Natural killer cell (primary cell): ENCODE data around the gene GSTM2. TPM values are rescaled to one million over a fixed set of nuclear protein-coding genes. Genes with fewer than 3 reads are reported as not detected.

Experiments used
- ATAC-seq, 3 donors: fragments of 150-1000 bp in 2 of 3; fragments of 200-7000 bp in 1 of 3; cut with Tn5 transposase; 1 replicate in 1 of 3; 2 replicates in 2 of 3; pipeline ENCODE4 v1.10.0; 2021; ENCODE audit warnings: mild to moderate bottlenecking in 2 of 3, moderate library complexity in 2 of 3
- DNase-seq, 2 donors: peaks; one replicate each; pipeline versions ENCODE4 v3.0.0 to v3.0.0-alpha.2; 2013 to 2021; ENCODE audit warnings: mixed read lengths in 1 of 2
- H3K27ac ChIP-seq: one replicate; pipeline ENCODE4 v1.5.1; 2013; ENCODE audit warnings: mild to moderate bottlenecking, low read length
- H3K27me3 ChIP-seq: one replicate; pipeline ENCODE4 v1.6.1; 2013; ENCODE audit warnings: low read length; ENCODE audit not compliant: control insufficient read depth, insufficient read depth
- H3K36me3 ChIP-seq: one replicate; pipeline ENCODE4 v1.6.1; 2013; ENCODE audit warnings: low read length; ENCODE audit not compliant: control insufficient read depth, insufficient read depth
- H3K4me1 ChIP-seq: one replicate; pipeline ENCODE4 v1.6.1; 2013; ENCODE audit warnings: low read length; ENCODE audit not compliant: control insufficient read depth, insufficient read depth
- H3K4me3 ChIP-seq: one replicate; pipeline ENCODE4 v1.5.1; 2013; ENCODE audit warnings: low read length
- H3K9me3 ChIP-seq: one replicate; pipeline ENCODE4 v1.6.1; 2013; ENCODE audit warnings: low read length; ENCODE audit not compliant: control insufficient read depth, insufficient read depth
- H3K27ac Mint-ChIP-seq, 2 donors: one replicate each; pipeline ENCODE4 v1.8.0; 2022; ENCODE audit warnings: mild to moderate bottlenecking in 2 of 2, mixed read lengths in 2 of 2, moderate library complexity in 1 of 2
- H3K27me3 Mint-ChIP-seq, 2 donors: one replicate each; pipeline ENCODE4 v1.8.0; 2022; ENCODE audit warnings: low read depth in 2 of 2, mixed read lengths in 2 of 2
- H3K36me3 Mint-ChIP-seq: one replicate; pipeline ENCODE4 v1.8.0; 2022; ENCODE audit warnings: mixed read lengths
- H3K4me1 Mint-ChIP-seq, 2 donors: one replicate each; pipeline ENCODE4 v1.8.0; 2022; ENCODE audit warnings: mixed read lengths in 2 of 2
- H3K4me3 Mint-ChIP-seq: one replicate; pipeline ENCODE4 v1.8.0; 2022; ENCODE audit warnings: mild to moderate bottlenecking, moderate library complexity, mixed read lengths
- H3K9me3 Mint-ChIP-seq, 2 donors: one replicate each; pipeline ENCODE4 v1.8.0; 2022; ENCODE audit warnings: mixed read lengths in 2 of 2
- CTCF ChIP-seq: fragments of 200-600 bp; IDR thresholded peaks from one replicate; pipeline ENCODE4 v1.8.0; 2022; ENCODE audit warnings: antibody characterized with exemption
- WGBS: methylation state at CpG from one replicate; pipeline ENCODE4 v1.1.7; 2013; ENCODE audit warnings: missing lambda C conversion rate; ENCODE audit not compliant: insufficient coverage; 5-methylcytosine and 5-hydroxymethylcytosine counted together
- intact Hi-C: fragments of 100-400 bp; cut with micrococcal nuclease; formaldehyde crosslinking; loops from one replicate; pipeline ENCODE4 v1.14.2; 2022
- total RNA-seq, 4 donors: library from RNA; stranded (reverse); fragments of 120-200 nt in 1 of 4; gene quantifications; one replicate each; pipeline versions ENCODE4 v1.2.3 to v1.2.4, GENCODE V29; 2013 to 2022

The GSTM2 gene
- total RNA-seq, 3 donors from 2014 or later (not counting 1 experiment from before 2014, with no cell fraction given), result 142 to 315 (median 205) TPM

DNA sequence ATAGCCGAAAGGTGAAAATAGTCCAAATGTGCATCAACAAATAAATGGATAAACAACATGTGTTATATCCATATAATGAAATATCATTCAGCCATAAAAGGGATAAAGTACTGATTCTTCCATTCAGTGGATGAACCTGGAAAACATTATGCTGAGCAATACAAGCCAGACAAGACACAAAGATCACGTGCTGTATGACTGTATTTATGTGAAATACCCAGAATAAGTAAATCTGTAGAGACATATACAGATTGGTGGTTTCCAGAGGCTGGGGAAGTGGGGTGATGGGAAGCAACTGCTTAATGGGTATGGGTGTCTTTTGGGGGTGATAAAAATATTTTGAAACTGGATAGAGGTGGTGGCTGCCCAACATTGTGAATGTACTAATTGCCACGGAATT is 25.2 kb upstream of the GSTM2 start:
- Histone ChIP-seq H3K36me3 (no peaks in the 10 kb centered on the region), H3K9me3 (no peaks in the 10 kb centered on the region), H3K4me1 (peaks cover 15% of the 10 kb centered on the region), H3K27me3 (no peaks in the 10 kb centered on the region), H3K27ac (no peak overlapping the region), H3K4me3 (no peak overlapping the region)
- DNase-seq, result peak in 1 of 2 donors; percentile 3
- H3K9me3 Mint-ChIP-seq, result no peaks in the 10 kb centered on the region
- intact Hi-C loops, result loop anchor here (1.0 to 2.0 kb wide), 3 partner anchors 44 to 342 kb away; partner anchors contain the start of genes AHCYL1 and GSTM1
- peaks cover 4 to 10% of the 10 kb centered on the region in 2 donors for H3K4me1 Mint-ChIP-seq
- H3K27me3 Mint-ChIP-seq, result peaks cover 0 to 6% of the 10 kb centered on the region in 2 donors
- no peak for ATAC-seq
- no peak overlapping the region for H3K27ac Mint-ChIP-seq
- H3K36me3 Mint-ChIP-seq, result no peaks in the 10 kb centered on the region
- WGBS, result 69% methylated on average over 2 of the region's 3 CpGs
- H3K4me3 Mint-ChIP-seq, result no peak overlapping the region
- no peak for TF ChIP-seq CTCF

DNA sequence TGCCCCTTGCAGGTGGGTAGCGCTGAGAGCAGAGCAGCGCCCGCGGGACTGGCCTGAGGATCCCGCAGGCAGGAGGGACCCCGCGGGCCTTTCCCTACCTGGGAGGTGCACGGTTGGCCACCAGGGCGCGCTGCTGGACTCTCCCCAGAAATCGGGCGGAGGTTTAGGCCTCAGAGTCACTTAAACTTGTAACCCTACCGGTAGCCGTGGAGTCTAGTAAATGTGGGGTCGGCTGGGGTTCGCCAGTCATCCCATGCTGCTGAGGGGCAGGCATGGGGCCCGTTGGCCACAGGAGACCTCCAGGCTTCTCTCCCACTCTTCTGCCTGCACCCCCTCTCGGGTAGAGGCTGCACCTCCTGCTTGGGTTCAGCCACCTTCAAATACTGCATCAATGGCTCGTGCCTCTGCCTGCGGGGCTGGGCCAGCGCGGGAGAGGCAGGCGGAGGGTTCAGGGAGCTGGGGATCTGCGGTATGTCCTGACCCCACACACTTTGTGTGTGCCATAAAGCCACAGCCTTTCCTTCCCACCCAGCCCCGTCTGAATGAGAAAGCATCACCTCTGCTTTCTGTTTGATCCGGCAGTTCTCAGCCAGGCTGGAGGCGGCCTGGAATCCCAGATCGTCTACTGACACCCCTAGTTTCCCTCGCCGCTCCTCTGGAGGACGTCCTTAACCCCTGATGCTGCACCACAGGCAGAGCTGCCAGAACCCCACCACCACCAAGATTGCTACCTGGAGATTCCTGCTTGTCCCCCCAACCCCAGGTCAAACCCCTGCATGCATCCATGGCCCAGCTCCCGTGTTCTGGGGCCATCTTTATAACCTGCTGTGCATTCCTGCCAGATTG is 24.2 kb upstream of the GSTM2 start:
- Histone ChIP-seq H3K27ac (no peak overlapping the region), H3K27me3 (no peaks in the 10 kb centered on the region), H3K36me3 (no peaks in the 10 kb centered on the region), H3K4me1 (peaks cover 15% of the 10 kb centered on the region), H3K4me3 (no peak overlapping the region), H3K9me3 (no peaks in the 10 kb centered on the region)
- intact Hi-C loops, result loop anchor here (1.0 to 2.0 kb wide), 3 partner anchors 43 to 341 kb away; partner anchors contain the start of genes AHCYL1 and GSTM1
- 37% methylated on average over 32 of the region's 32 CpGs for WGBS
- TF ChIP-seq CTCF, result peak; percentile 88
- no peaks in the 10 kb centered on the region for H3K36me3 Mint-ChIP-seq
- DNase-seq (peak; percentile 83 to 90), ATAC-seq (peak; percentile 91 to 94 (median 93))
- peak overlapping the region in 1 of 2 donors; percentile 20 for H3K27ac Mint-ChIP-seq
- H3K4me3 Mint-ChIP-seq, result no peak overlapping the region
- H3K4me1 Mint-ChIP-seq, result peaks cover 4 to 10% of the 10 kb centered on the region in 2 donors
- no peaks in the 10 kb centered on the region for H3K9me3 Mint-ChIP-seq
- peaks cover 0 to 3% of the 10 kb centered on the region in 2 donors for H3K27me3 Mint-ChIP-seq

DNA sequence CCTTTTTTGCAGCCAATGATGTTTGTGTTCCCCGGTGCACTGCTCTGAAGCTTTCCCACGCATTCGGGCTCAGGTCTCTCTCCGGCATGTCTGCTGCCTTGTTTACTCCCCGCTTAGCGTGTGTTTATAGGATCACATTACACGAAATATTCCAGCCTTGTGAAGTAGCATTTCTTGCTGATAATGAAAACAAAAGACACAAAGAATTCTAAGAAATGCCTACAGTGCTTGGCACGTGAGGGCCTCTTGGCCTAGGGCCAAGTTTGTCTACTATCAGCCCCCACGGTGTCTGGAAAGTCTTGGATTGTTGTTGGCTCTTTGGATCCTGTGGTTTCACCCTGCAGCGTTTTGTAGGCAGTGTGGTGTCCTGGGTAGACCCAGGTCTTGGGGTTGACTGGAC is 23.2 kb upstream of the GSTM2 start:
- no peaks in the 10 kb centered on the region for H3K9me3 ChIP-seq
- H3K27me3 ChIP-seq, result no peaks in the 10 kb centered on the region
- H3K27ac Mint-ChIP-seq, result no peak overlapping the region
- H3K4me3 ChIP-seq, result no peak overlapping the region
- WGBS, result no CpG with 5 or more reads among the region's 10 CpGs
- no peaks in the 10 kb centered on the region for H3K36me3 Mint-ChIP-seq
- no peaks in the 10 kb centered on the region for H3K36me3 ChIP-seq
- no peak overlapping the region for H3K4me3 Mint-ChIP-seq
- peaks cover 0 to 3% of the 10 kb centered on the region in 2 donors for H3K27me3 Mint-ChIP-seq
- no peak overlapping the region for H3K27ac ChIP-seq
- H3K9me3 Mint-ChIP-seq, result no peaks in the 10 kb centered on the region
- intact Hi-C loops, result no loop called here
- H3K4me1 ChIP-seq, result peaks cover 15% of the 10 kb centered on the region
- DNase-seq (no peak), ATAC-seq (no peak)
- TF ChIP-seq CTCF, result no peak
- H3K4me1 Mint-ChIP-seq, result peaks cover 4 to 10% of the 10 kb centered on the region in 2 donors
